Gastrocnemius medialis (tissue), 4 donors: Measurements from ENCODE around the gene OST4.

Experiments
- POLR2A ChIP-seq, 2 donors: fragments of 450-650 bp; IDR thresholded peaks; one replicate each; pipeline ENCODE4 v1.6.1; 2017; ENCODE audit warnings: antibody characterized with exemption in 2 of 2, mild to moderate bottlenecking in 2 of 2, moderate library complexity in 2 of 2
- TF ChIP-seq, protein P1 (sequence below), 5 experiments: fragments of 450-650 bp in 3 of 5; fragments of 200-600 bp in 2 of 5; sonication (generic) in 2 of 5; IDR thresholded peaks in 4 of 5; conservative IDR thresholded peaks in 1 of 5; 1 replicate in 4 of 5; 2 replicates in 1 of 5; pipeline ENCODE4 v1.5.1; 2016 to 2019; ENCODE audit warnings: antibody characterized with exemption in 5 of 5, mild to moderate bottlenecking in 3 of 5, moderate library complexity in 3 of 5

DNA sequence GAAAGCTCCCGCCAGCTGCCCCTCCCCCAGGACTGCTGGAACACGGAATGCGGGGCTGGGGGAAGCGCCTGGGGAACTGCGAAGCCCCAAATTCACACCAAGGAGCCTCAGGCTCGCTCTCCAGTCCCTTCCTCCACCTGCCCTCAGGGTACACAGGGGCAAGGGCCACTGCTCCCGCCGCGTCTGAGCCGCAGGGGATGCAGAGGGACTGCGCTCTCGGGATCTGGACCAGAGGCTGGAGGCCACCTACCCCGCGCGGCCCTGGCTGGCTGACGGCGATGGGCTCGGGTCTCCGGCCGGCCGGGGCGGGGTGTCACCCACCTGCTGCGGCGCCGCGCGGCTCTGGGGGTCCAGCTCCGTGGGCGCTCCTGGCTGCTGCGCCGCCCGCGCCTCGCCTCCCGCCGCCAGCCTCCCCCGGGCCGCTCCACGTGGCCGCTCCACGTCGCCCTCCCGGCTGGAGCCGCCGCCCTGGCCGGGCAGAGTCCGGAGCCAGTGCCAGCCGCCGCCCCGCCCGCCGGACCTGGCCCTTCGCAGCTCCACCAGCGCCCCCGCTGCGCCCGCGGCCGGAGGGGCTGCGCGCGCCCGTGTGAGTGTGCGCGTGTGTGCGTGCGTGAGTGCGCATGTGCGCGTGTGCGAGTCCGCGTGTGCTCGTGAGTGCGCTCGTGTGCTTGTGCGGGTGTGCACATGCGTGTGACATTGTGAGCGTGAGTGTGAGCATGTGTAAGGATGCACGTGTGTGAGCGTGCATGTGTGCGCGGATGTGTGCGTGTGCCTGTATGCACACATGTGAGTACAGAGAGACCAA, 47.3 kb upstream of the OST4 start, which contains the start of gene CGREF1:
- TF ChIP-seq, protein P1, sequence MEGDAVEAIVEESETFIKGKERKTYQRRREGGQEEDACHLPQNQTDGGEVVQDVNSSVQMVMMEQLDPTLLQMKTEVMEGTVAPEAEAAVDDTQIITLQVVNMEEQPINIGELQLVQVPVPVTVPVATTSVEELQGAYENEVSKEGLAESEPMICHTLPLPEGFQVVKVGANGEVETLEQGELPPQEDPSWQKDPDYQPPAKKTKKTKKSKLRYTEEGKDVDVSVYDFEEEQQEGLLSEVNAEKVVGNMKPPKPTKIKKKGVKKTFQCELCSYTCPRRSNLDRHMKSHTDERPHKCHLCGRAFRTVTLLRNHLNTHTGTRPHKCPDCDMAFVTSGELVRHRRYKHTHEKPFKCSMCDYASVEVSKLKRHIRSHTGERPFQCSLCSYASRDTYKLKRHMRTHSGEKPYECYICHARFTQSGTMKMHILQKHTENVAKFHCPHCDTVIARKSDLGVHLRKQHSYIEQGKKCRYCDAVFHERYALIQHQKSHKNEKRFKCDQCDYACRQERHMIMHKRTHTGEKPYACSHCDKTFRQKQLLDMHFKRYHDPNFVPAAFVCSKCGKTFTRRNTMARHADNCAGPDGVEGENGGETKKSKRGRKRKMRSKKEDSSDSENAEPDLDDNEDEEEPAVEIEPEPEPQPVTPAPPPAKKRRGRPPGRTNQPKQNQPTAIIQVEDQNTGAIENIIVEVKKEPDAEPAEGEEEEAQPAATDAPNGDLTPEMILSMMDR (IDR thresholded peaks at IDR 0.05 in 4 of 5, conservative IDR thresholded peaks at IDR 0.05 in 1 of 5) = no peak
- peak in 1 of 2 donors; percentile 19 for TF ChIP-seq POLR2A (IDR thresholded peaks at IDR 0.05)
